ENCODE data around the gene CLASP1. TPM values are rescaled to one million over a fixed set of nuclear protein-coding genes. Genes with fewer than 3 reads are reported as not detected.

CLASP1 gene
- total and polyA plus RNA-seq, 2 of the 8 experiments (the other 6 are each of a cell fraction or from before 2014, with no cell fraction given) = 7.3 to 53.9 TPM

DNA sequence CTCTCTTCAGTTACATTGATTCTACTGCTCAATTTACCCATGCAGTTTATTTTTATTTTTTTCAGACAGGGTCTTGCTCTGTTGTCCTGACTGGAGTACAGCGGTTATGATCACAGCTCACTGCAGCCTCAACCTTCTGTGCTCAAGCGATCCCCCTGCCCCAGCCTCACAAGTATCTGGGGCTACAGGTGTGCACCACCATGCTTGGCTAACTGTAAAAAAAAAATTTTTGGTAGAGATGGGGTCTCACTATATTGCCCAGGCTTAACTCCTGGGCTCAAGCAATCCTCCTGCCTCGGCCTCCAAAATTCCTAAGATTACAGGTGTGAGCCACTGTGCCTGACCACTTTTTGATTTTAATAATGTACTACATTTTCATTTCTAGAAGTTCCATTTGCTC, 212.3 kb downstream of the CLASP1 start:
- ChIA-PET CTCF (ENCODE audit: partially characterized antibody) (no interaction called here), POLR2A (ENCODE audit: partially characterized antibody) (no interaction called here)
- Histone ChIP-seq H3K4ac (replicated peaks; ENCODE audit: insufficient read length, low read depth, low read length) (no peak overlapping the region), H3K18ac (ENCODE audit: extremely low read depth, low read length) (no peak overlapping the region), H3K27ac (ENCODE audit: low read depth, low read length) (no peak overlapping the region), H2AK5ac (ENCODE audit: low read depth, low read length) (no peak overlapping the region), H3K27me3 (replicated peaks in 1 of 4; ENCODE audit: control insufficient read depth in 3 of 4, extremely low read depth in 1 of 4, insufficient read depth in 3 of 4, low read length in 3 of 4) (no peaks in the 10 kb centered on the region), H4K20me1 (replicated peaks in 1 of 2; ENCODE audit: control insufficient read depth in 1 of 2, insufficient read depth in 2 of 2, low read length in 2 of 2) (no peaks in the 10 kb centered on the region), H4K8ac (ENCODE audit: extremely low read depth, insufficient read depth, low read length) (no peak overlapping the region), H3K36me3 (ENCODE audit: control insufficient read depth in 2 of 4, insufficient read depth in 4 of 4, low read length in 3 of 4) (peaks cover 0 to 5% (median 0%) of the 10 kb centered on the region in 4 experiments; a peak in 4 of 8 replicates), H3K4me3 (ENCODE audit: extremely low read depth in 1 of 4, insufficient read depth in 2 of 4, low read depth in 3 of 4, low read length in 4 of 4) (no peak overlapping the region), H3K79me2 (ENCODE audit: control insufficient read depth in 1 of 2, insufficient read depth in 2 of 2, low read length in 2 of 2) (no peaks in the 10 kb centered on the region), H3K9ac (replicated peaks in 1 of 4; ENCODE audit: extremely low read depth in 1 of 4, low read depth in 3 of 4, low read length in 3 of 4) (no peak overlapping the region), H3K14ac (ENCODE audit: insufficient read length) (no peak overlapping the region), H2AFZ (ENCODE audit: low read length) (no peak overlapping the region), H2BK20ac (ENCODE audit: low read length) (no peak overlapping the region), H4K5ac (ENCODE audit: insufficient read length, low read depth, low read length) (no peak overlapping the region), H2BK120ac (replicated peaks; ENCODE audit: low read depth, low read length) (no peak overlapping the region), H3K23ac (ENCODE audit: insufficient read length) (no peak overlapping the region), H3K23me2 (ENCODE audit: low read depth, low read length) (no peaks in the 10 kb centered on the region), H2BK5ac (ENCODE audit: low read depth, low read length) (no peak overlapping the region), H3K9me3 (ENCODE audit: insufficient read depth in 2 of 2, low read depth in 1 of 2, low read length in 1 of 2) (no peaks in the 10 kb centered on the region), H3K56ac (replicated peaks; ENCODE audit: insufficient read length, low read depth, low read length) (no peak overlapping the region), H2BK15ac (ENCODE audit: low read length) (no peak overlapping the region), H3K79me1 (ENCODE audit: low read depth, low read length) (no peaks in the 10 kb centered on the region), H3K4me2 (ENCODE audit: insufficient read depth in 1 of 2, low read depth in 2 of 2, low read length in 2 of 2) (no peak overlapping the region), H4K91ac (replicated peaks; ENCODE audit: insufficient read length, low read length) (no peak overlapping the region), H3K4me1 (replicated peaks in 1 of 4; ENCODE audit: control insufficient read depth in 3 of 4, insufficient read depth in 4 of 4, low read length in 3 of 4) (no peaks in the 10 kb centered on the region), H2BK12ac (ENCODE audit: low read depth, low read length) (no peak overlapping the region)
- DNase-seq (ENCODE audit: low read depth in 1 of 2, low spot score in 2 of 2) = no peak
- WGBS, 2 experiments (ENCODE audit: extremely low coverage in 1 of 2, insufficient coverage in 1 of 2, insufficient read length in 1 of 2, insufficient replicate concordance in 2 of 2, low coverage in 1 of 2, low lambda C conversion rate in 2 of 2, missing lambda C conversion rate in 1 of 2) = 93% methylated on average over 3 of the region's 3 CpGs; no CpG with 5 or more reads in 1 of the 2 experiments
- FAIRE-seq = no peak
- TF ChIP-seq SIX5 (IDR thresholded peaks at IDR 0.05; ENCODE audit: low read depth, low read length) (no peak), KDM1A (IDR thresholded peaks at IDR 0.05; ENCODE audit: borderline replicate concordance, low read length) (peak; percentile 51; the same call in 1 of the 2 replicates)

Data from H1 (cell line).